Measurements from ENCODE around the gene ADK. TPM values are rescaled to one million over a fixed set of nuclear protein-coding genes. Genes with fewer than 3 reads are reported as not detected.

ADK gene
- total RNA-seq, 3 donors from 2014 or later: 27.2 to 50.8 (median 40.0) TPM

- Histone ChIP-seq H3K36me3 (no peaks in the 10 kb centered on the region), H3K27me3 (no peaks in the 10 kb centered on the region), H3K4me3 (peak overlapping the region in 1 of 3 donors; percentile 42), H3K27ac (peak overlapping the region; percentile 48 to 54), H3K4me1 (peaks cover 4 to 8% of the 10 kb centered on the region in 2 donors), H3K9me3 (no peaks in the 10 kb centered on the region)
- intact Hi-C loops (cut with DNase I; ENCODE audit: low total_unique reads): no loop called here
- TF ChIP-seq CTCF (IDR thresholded peaks at IDR 0.05): peak in 2 of 3 donors; percentile 43 to 47
- TF ChIP-seq POLR2AphosphoS5 (IDR thresholded peaks at IDR 0.05): no peak
- DNase-seq (ENCODE audit: low spot score in 2 of 2): no peak
Measured at GRCh38 chr10:74153123-74153522, 2.1 kb downstream of the ADK start.

GRCh38 chr10:74153676-74154075, 2.7 kb downstream of the ADK start:
- TF ChIP-seq POLR2A (IDR thresholded peaks at IDR 0.05) (no peak), CTCF (IDR thresholded peaks at IDR 0.05) (no peak), POLR2AphosphoS5 (IDR thresholded peaks at IDR 0.05) (no peak)
- peak overlapping the region; percentile 48 to 54 for H3K27ac ChIP-seq
- peak overlapping the region in 1 of 3 donors; percentile 42 for H3K4me3 ChIP-seq
- H3K4me1 ChIP-seq: peaks cover 4 to 8% of the 10 kb centered on the region in 2 donors
- intact Hi-C loops (cut with DNase I; ENCODE audit: low total_unique reads): no loop called here
- no peaks in the 10 kb centered on the region for H3K9me3 ChIP-seq
- H3K36me3 ChIP-seq: no peaks in the 10 kb centered on the region
- no peak for DNase-seq (ENCODE audit: low spot score in 2 of 2)
- no peaks in the 10 kb centered on the region for H3K27me3 ChIP-seq

- no peak for TF ChIP-seq POLR2A (IDR thresholded peaks at IDR 0.05)
- TF ChIP-seq CTCF (IDR thresholded peaks at IDR 0.05): no peak
- no peak for TF ChIP-seq POLR2AphosphoS5 (IDR thresholded peaks at IDR 0.05)
- H3K4me1 ChIP-seq: no peaks in the 10 kb centered on the region
- no peak overlapping the region for H3K27ac ChIP-seq
- H3K4me3 ChIP-seq: no peak overlapping the region
- DNase-seq (ENCODE audit: low spot score in 2 of 2): no peak
- intact Hi-C loops (cut with DNase I; ENCODE audit: low total_unique reads): no loop called here
- no peaks in the 10 kb centered on the region for H3K36me3 ChIP-seq
- no peaks in the 10 kb centered on the region for H3K9me3 ChIP-seq
- no peaks in the 10 kb centered on the region for H3K27me3 ChIP-seq
Measured at GRCh38 chr10:74156919-74157289, 5.9 kb downstream of the ADK start.

GRCh38 chr10:74160013-74160412, 9.0 kb downstream of the ADK start:
- H3K27me3 ChIP-seq: no peaks in the 10 kb centered on the region
- no peak overlapping the region for H3K27ac ChIP-seq
- no peaks in the 10 kb centered on the region for H3K9me3 ChIP-seq
- intact Hi-C loops (cut with DNase I; ENCODE audit: low total_unique reads): no loop called here
- H3K4me1 ChIP-seq: no peaks in the 10 kb centered on the region
- TF ChIP-seq POLR2AphosphoS5 (IDR thresholded peaks at IDR 0.05) (no peak), CTCF (IDR thresholded peaks at IDR 0.05) (no peak), POLR2A (IDR thresholded peaks at IDR 0.05) (no peak)
- no peak for DNase-seq (ENCODE audit: low spot score in 2 of 2)
- no peaks in the 10 kb centered on the region for H3K36me3 ChIP-seq
- no peak overlapping the region for H3K4me3 ChIP-seq

GRCh38 chr10:74163319-74164068, 12.5 kb downstream of the ADK start:
- Histone ChIP-seq H3K4me1 (no peaks in the 10 kb centered on the region), H3K9me3 (no peaks in the 10 kb centered on the region), H3K27me3 (no peaks in the 10 kb centered on the region), H3K36me3 (no peaks in the 10 kb centered on the region), H3K27ac (no peak overlapping the region), H3K4me3 (no peak overlapping the region)
- TF ChIP-seq POLR2A (IDR thresholded peaks at IDR 0.05): no peak
- no peak for TF ChIP-seq CTCF (IDR thresholded peaks at IDR 0.05)
- no peak for TF ChIP-seq POLR2AphosphoS5 (IDR thresholded peaks at IDR 0.05)
- DNase-seq (ENCODE audit: low spot score in 2 of 2): no peak
- intact Hi-C loops (cut with DNase I; ENCODE audit: low total_unique reads): no loop called here

All from breast epithelium (tissue), 4 donors.